ENCODE results near the gene EIF2S3. TPM values are rescaled to one million over a fixed set of nuclear protein-coding genes. Genes with fewer than 3 reads are reported as not detected.

The EIF2S3 gene
- total RNA-seq, 4 donors from 2014 or later = 44.7 to 107 (median 69.4) TPM

- H3K27me3 ChIP-seq = no peaks in the 10 kb centered on the region
- DNase-seq = no peak
These were observed 27.7 kb downstream of the EIF2S3 start for GRCh38 chrX:24082447-24082846.

DNA sequence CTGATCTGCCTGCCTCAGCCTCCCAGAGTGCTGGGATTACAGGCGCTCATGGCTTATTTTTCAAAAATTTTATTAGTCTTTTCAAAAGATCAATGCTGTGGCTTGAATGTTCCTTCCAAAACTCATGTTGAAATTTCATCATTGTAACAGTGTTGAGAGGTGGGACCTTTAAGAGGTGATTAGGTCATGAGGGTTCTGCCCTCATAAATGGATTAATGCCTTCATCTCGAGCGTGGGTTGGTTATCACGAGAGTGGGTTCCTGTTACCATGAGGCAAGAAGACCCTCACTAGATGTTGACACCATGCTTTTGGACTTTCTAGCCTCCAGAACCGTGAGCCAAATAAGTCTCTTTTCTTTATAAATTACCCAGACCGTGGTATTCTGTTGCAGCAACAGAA lies 30.3 kb downstream of the EIF2S3 start:
- H3K27ac ChIP-seq = no peak overlapping the region
- DNase-seq = no peak
- H3K27me3 ChIP-seq = no peaks in the 10 kb centered on the region
- no peak overlapping the region for H3K4me3 ChIP-seq
- no peaks in the 10 kb centered on the region for H3K4me1 ChIP-seq
- no peaks in the 10 kb centered on the region for H3K36me3 ChIP-seq
- no peak for TF ChIP-seq POLR2A (IDR thresholded peaks at IDR 0.05)
- TF ChIP-seq, protein P1, sequence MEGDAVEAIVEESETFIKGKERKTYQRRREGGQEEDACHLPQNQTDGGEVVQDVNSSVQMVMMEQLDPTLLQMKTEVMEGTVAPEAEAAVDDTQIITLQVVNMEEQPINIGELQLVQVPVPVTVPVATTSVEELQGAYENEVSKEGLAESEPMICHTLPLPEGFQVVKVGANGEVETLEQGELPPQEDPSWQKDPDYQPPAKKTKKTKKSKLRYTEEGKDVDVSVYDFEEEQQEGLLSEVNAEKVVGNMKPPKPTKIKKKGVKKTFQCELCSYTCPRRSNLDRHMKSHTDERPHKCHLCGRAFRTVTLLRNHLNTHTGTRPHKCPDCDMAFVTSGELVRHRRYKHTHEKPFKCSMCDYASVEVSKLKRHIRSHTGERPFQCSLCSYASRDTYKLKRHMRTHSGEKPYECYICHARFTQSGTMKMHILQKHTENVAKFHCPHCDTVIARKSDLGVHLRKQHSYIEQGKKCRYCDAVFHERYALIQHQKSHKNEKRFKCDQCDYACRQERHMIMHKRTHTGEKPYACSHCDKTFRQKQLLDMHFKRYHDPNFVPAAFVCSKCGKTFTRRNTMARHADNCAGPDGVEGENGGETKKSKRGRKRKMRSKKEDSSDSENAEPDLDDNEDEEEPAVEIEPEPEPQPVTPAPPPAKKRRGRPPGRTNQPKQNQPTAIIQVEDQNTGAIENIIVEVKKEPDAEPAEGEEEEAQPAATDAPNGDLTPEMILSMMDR (IDR thresholded peaks at IDR 0.05) = no peak
- H3K9me3 ChIP-seq = no peaks in the 10 kb centered on the region

More at GRCh38 chrX:24082447-24082846, 27.7 kb downstream of the EIF2S3 start:
- no peak overlapping the region for H3K4me3 ChIP-seq
- no peak for TF ChIP-seq POLR2A (IDR thresholded peaks at IDR 0.05)
- TF ChIP-seq, protein P1 (IDR thresholded peaks at IDR 0.05) = no peak
- no peaks in the 10 kb centered on the region for H3K9me3 ChIP-seq
- no peak overlapping the region for H3K27ac ChIP-seq
- H3K36me3 ChIP-seq = peaks cover 0 to 4% (median 0%) of the 10 kb centered on the region in 3 donors
- H3K4me1 ChIP-seq = no peaks in the 10 kb centered on the region

- Histone ChIP-seq H3K27ac (no peak overlapping the region), H3K9me3 (no peaks in the 10 kb centered on the region), H3K36me3 (no peaks in the 10 kb centered on the region), H3K27me3 (no peaks in the 10 kb centered on the region), H3K4me3 (no peak overlapping the region), H3K4me1 (no peaks in the 10 kb centered on the region)
- no peak for DNase-seq
- TF ChIP-seq, protein P1 (IDR thresholded peaks at IDR 0.05) = no peak
- TF ChIP-seq POLR2A (IDR thresholded peaks at IDR 0.05) = no peak
These were observed 35.8 kb downstream of the EIF2S3 start for GRCh38 chrX:24090300-24091200.

DNA sequence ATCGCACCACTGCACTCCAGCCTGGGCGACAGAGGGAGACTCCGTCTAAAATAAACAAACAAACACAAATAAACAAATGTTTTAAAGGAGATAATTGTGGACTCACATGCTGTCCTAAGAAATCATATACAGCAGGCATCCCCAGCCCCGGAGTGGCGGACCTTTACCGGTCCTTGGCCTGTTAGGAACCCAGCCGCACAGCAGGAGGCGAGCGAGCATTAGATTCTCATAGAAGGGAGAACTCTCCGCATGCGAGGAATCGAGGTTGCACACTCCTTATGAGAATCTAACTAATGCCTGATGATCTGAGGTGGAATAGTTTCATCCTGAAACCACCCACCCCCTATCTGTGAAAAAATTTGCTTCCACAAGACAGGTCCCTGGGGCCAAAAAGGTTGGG lies 39.0 kb downstream of the EIF2S3 start:
- TF ChIP-seq, protein P1 (IDR thresholded peaks at IDR 0.05) = no peak
- no peak for TF ChIP-seq POLR2A (IDR thresholded peaks at IDR 0.05)
- Histone ChIP-seq H3K27ac (no peak overlapping the region), H3K9me3 (no peaks in the 10 kb centered on the region), H3K4me1 (no peaks in the 10 kb centered on the region), H3K27me3 (no peaks in the 10 kb centered on the region), H3K36me3 (no peaks in the 10 kb centered on the region), H3K4me3 (no peak overlapping the region)
- DNase-seq = no peak

DNA sequence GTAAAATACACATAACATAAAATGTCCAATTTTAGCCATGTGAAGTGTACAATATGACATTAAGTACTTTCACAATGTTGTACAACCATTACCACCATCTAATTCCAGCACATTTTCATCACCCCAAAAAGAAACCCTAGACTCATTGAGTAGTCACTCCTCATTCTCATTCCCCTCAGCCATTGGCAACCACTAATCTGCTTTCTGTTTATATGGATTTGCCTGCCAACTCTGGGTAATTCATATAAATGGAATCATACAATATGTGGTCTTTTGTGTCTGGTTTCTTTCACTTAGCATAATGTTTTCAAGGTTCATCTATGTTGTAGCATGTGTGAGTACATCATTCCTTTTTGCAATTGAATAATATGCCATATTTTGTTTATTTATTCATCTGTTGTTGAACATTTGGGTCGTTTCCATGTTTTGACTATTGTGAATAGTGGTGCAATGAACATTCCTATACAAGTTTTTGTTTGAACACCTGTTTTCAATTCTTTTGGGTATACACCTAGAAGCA lies 43.0 kb downstream of the EIF2S3 start:
- Histone ChIP-seq H3K36me3 (no peaks in the 10 kb centered on the region), H3K4me3 (no peak overlapping the region), H3K9me3 (no peaks in the 10 kb centered on the region), H3K27ac (no peak overlapping the region), H3K27me3 (no peaks in the 10 kb centered on the region), H3K4me1 (no peaks in the 10 kb centered on the region)
- TF ChIP-seq, protein P1 (IDR thresholded peaks at IDR 0.05) = no peak
- no peak for TF ChIP-seq POLR2A (IDR thresholded peaks at IDR 0.05)
- DNase-seq = no peak

All from Peyer's patch (tissue), 4 donors.